SK-N-SH (cell line): ENCODE measurements around the gene APLP2. TPM values are rescaled to one million over a fixed set of nuclear protein-coding genes. Genes with fewer than 3 reads are reported as not detected.

ENCODE experiments used
- CTCF ChIA-PET: fragments of 300-600, 350-600 bp; formaldehyde crosslinking; extraction: SDS; loops from one replicate; lab custom pipeline; 2021; lab: Yijun Ruan, JAX
- POLR2A ChIA-PET: fragments of 350-600 bp; sonication (Branson Sonifier 250); formaldehyde crosslinking; extraction: SDS; loops from one replicate; lab custom pipeline; 2020; ENCODE audit warnings: antibody characterized with exemption, inconsistent platforms; lab: Yijun Ruan, JAX
- DNase-seq: peaks from one replicate; pipeline ENCODE4 v3.0.0; 2012
- H2AFZ ChIP-seq: fragments of 200-600 bp; sonication (generic); 2 replicates; pipeline ENCODE4 v1.8.1; 2016; ENCODE audit warnings: antibody characterized with exemption, mild to moderate bottlenecking, low read depth
- H3F3A ChIP-seq: fragments of 200-600 bp; sonication (generic); replicated peaks from 2 replicates; pipeline ENCODE3; 2016; ENCODE audit warnings: antibody characterized with exemption, mild to moderate bottlenecking; ENCODE audit not compliant: insufficient read depth
- H3K27ac ChIP-seq, 2 experiments: fragments of 200-500 bp in 1 of 2; fragments of 200-600 bp in 1 of 2; sonication (Bioruptor generic) in 1 of 2; sonication (generic), shearing (Covaris generic) in 1 of 2; 2 replicates each; pipeline versions ENCODE4 v1.5.1 to v1.6.1; 2014 to 2016; ENCODE audit warnings: low read depth in 2 of 2, inconsistent platforms in 1 of 2, low read length in 1 of 2, mild to moderate bottlenecking in 1 of 2, mixed read lengths in 1 of 2
- H3K27me3 ChIP-seq: fragments of 200-600 bp; sonication (generic), shearing (Covaris generic); 2 replicates; pipeline ENCODE4 v1.6.1; 2016; ENCODE audit warnings: mixed run types; ENCODE audit not compliant: insufficient read depth
- H3K36me3 ChIP-seq, 2 experiments: fragments of 200-500 bp in 1 of 2; fragments of 200-600 bp in 1 of 2; sonication (Bioruptor generic) in 1 of 2; sonication (generic) in 1 of 2; replicated peaks in 1 of 2; 2 replicates each; pipeline versions ENCODE3 to v1.5.1; 2014 to 2016; ENCODE audit warnings: low read length in 1 of 2, mild to moderate bottlenecking in 1 of 2; ENCODE audit not compliant: insufficient read depth in 2 of 2, control insufficient read depth in 1 of 2
- H3K4me1 ChIP-seq, 2 experiments: fragments of 200-500 bp in 1 of 2; fragments of 200-600 bp in 1 of 2; sonication (Bioruptor generic) in 1 of 2; sonication (generic), shearing (Covaris generic) in 1 of 2; 2 replicates each; pipeline versions ENCODE4 v1.5.1 to v1.6.1; 2014 to 2016; ENCODE audit warnings: low read depth in 1 of 2, low read length in 1 of 2, mixed run types in 1 of 2; ENCODE audit not compliant: insufficient read depth in 2 of 2, control insufficient read depth in 1 of 2
- H3K4me2 ChIP-seq: fragments of 200-600 bp; sonication (generic), shearing (Covaris generic); 2 replicates; pipeline ENCODE4 v1.6.1; 2017; ENCODE audit warnings: mixed run types
- H3K4me3 ChIP-seq, 2 experiments: fragments of 200-500 bp in 1 of 2; fragments of 200-600 bp in 1 of 2; sonication (Bioruptor generic) in 1 of 2; sonication (generic), shearing (Covaris generic) in 1 of 2; 2 replicates each; pipeline versions ENCODE4 v1.5.1 to v1.8.1; 2014 to 2016; ENCODE audit warnings: low read depth in 2 of 2, inconsistent platforms in 1 of 2, low read length in 1 of 2, mild to moderate bottlenecking in 1 of 2, mixed read lengths in 1 of 2, moderate library complexity in 1 of 2
- H3K79me2 ChIP-seq: fragments of 200-600 bp; sonication (generic); 2 replicates; pipeline ENCODE4 v1.8.1; 2017; ENCODE audit warnings: mild to moderate bottlenecking; ENCODE audit not compliant: insufficient read depth
- H3K9ac ChIP-seq: fragments of 200-600 bp; sonication (generic); 2 replicates; pipeline ENCODE4 v1.6.1; 2017; ENCODE audit warnings: mixed run types
- H3K9me2 ChIP-seq: fragments of 200-600 bp; sonication (generic); 2 replicates; pipeline ENCODE4 v1.6.1; 2017; ENCODE audit warnings: mixed run types
- H3K9me3 ChIP-seq: fragments of 200-600 bp; sonication (generic); 2 replicates; pipeline ENCODE4 v1.6.1; 2017; ENCODE audit warnings: mixed run types, mild to moderate bottlenecking, moderate library complexity
- H4K20me1 ChIP-seq: fragments of 200-600 bp; sonication (generic); 2 replicates; pipeline ENCODE4 v1.6.1; 2017; ENCODE audit warnings: mild to moderate bottlenecking, mixed run types; ENCODE audit not compliant: insufficient read depth
- CHD2 ChIP-seq: fragments of 150-350 bp; IDR thresholded peaks from 2 replicates; pipeline ENCODE4 v1.6.1; 2018; ENCODE audit warnings: low read length; ENCODE audit not compliant: partially characterized antibody
- ELF1 ChIP-seq: IDR thresholded peaks from 2 replicates; pipeline ENCODE4 v1.4.0; 2012
- EZH2phosphoT487 ChIP-seq: fragments of 200-600 bp; sonication (generic); IDR thresholded peaks from 2 replicates; pipeline ENCODE4 v1.6.1; 2017; ENCODE audit warnings: low read depth, mixed run types, mild to moderate bottlenecking, antibody characterized with exemption, moderate library complexity, borderline replicate concordance
- FOXJ3 ChIP-seq: sonication (generic); formaldehyde crosslinking; IDR thresholded peaks from 2 replicates; pipeline ENCODE4 v1.5.1; 2020; ENCODE audit warnings: mild to moderate bottlenecking, missing genetic modification reagents
- JUND ChIP-seq: IDR thresholded peaks from 2 replicates; pipeline ENCODE4 v1.4.0; 2012
- MAX ChIP-seq: IDR thresholded peaks from 2 replicates; pipeline ENCODE4 v1.4.0; 2012; ENCODE audit warnings: low read depth
- MEF2A ChIP-seq: IDR thresholded peaks from 2 replicates; pipeline ENCODE4 v1.4.0; 2012; ENCODE audit warnings: low read depth, borderline replicate concordance
- MXI1 ChIP-seq: IDR thresholded peaks from 2 replicates; pipeline ENCODE4 v1.6.1; 2012; ENCODE audit warnings: mild to moderate bottlenecking, low read depth, low read length, improper control_type of control experiment
- NFIC ChIP-seq: IDR thresholded peaks from 2 replicates; pipeline ENCODE4 v1.4.0; 2012; ENCODE audit warnings: borderline replicate concordance
- NRF1 ChIP-seq: IDR thresholded peaks from 2 replicates; pipeline ENCODE4 v1.6.1; 2012; ENCODE audit warnings: low read depth, mild to moderate bottlenecking, low read length
- RFX5 ChIP-seq: IDR thresholded peaks from 2 replicates; pipeline ENCODE4 v1.6.1; 2012; ENCODE audit warnings: mild to moderate bottlenecking, improper control_type of control experiment, low read length
- RXRA ChIP-seq: IDR thresholded peaks from 2 replicates; pipeline ENCODE4 v1.4.0; 2012; ENCODE audit warnings: low read depth, mild to moderate bottlenecking, borderline replicate concordance
- SMC3 ChIP-seq: IDR thresholded peaks from 2 replicates; pipeline ENCODE4 v1.6.1; 2012; ENCODE audit warnings: low read depth, low read length, improper control_type of control experiment
- USF2 ChIP-seq: fragments of 150-350 bp; IDR thresholded peaks from 2 replicates; pipeline ENCODE4 v1.6.1; 2017; ENCODE audit warnings: antibody characterized with exemption, low read length, low read depth, borderline replicate concordance
- WGBS: methylation state at CpG from one replicate; pipeline ENCODE4 v1.1.6; 2017; ENCODE audit warnings: low lambda C conversion rate; 5-methylcytosine and 5-hydroxymethylcytosine counted together
- polyA plus RNA-seq, 3 experiments: library from polyadenylated mRNA; depleted of rRNA; stranded (reverse); fragments of >200 nt; gene quantifications; 2 replicates each; pipeline ENCODE4 v1.2.3, GENCODE V29; 2012
- TF ChIP-seq, protein P1 (sequence below): IDR thresholded peaks from 2 replicates; pipeline ENCODE4 v1.4.0; 2012; ENCODE audit warnings: low read depth, borderline replicate concordance
- TF ChIP-seq, protein P2 (sequence below): IDR thresholded peaks from 2 replicates; pipeline ENCODE4; 2012
- TF ChIP-seq, protein P3 (sequence below): IDR thresholded peaks from 2 replicates; pipeline ENCODE4 v1.4.0; 2012; ENCODE audit warnings: low read depth, borderline replicate concordance

The APLP2 gene
- polyA plus RNA-seq, 1 of the 3 experiments (the other 2 are of a cell fraction) = 424 TPM

- ChIA-PET CTCF (interaction anchor here (1.8 kb wide), 1 partner anchor 19 kb away, joined by 6 read pairs; no protein-coding TSS in a partner anchor), POLR2A (no interaction called here)
- Histone ChIP-seq H3K27ac (no peak overlapping the region), H3K4me2 (no peak overlapping the region), H3F3A (no peaks in the 10 kb centered on the region), H3K79me2 (no peaks in the 10 kb centered on the region), H3K4me1 (peaks cover 0 to 3% of the 10 kb centered on the region in 2 experiments; a peak in 1 of 4 replicates), H3K36me3 (no peaks in the 10 kb centered on the region), H3K9me3 (no peaks in the 10 kb centered on the region), H3K9me2 (no peaks in the 10 kb centered on the region), H2AFZ (no peak overlapping the region), H4K20me1 (no peaks in the 10 kb centered on the region), H3K9ac (no peak overlapping the region), H3K27me3 (no peaks in the 10 kb centered on the region), H3K4me3 (no peak overlapping the region)
- TF ChIP-seq, protein P1, sequence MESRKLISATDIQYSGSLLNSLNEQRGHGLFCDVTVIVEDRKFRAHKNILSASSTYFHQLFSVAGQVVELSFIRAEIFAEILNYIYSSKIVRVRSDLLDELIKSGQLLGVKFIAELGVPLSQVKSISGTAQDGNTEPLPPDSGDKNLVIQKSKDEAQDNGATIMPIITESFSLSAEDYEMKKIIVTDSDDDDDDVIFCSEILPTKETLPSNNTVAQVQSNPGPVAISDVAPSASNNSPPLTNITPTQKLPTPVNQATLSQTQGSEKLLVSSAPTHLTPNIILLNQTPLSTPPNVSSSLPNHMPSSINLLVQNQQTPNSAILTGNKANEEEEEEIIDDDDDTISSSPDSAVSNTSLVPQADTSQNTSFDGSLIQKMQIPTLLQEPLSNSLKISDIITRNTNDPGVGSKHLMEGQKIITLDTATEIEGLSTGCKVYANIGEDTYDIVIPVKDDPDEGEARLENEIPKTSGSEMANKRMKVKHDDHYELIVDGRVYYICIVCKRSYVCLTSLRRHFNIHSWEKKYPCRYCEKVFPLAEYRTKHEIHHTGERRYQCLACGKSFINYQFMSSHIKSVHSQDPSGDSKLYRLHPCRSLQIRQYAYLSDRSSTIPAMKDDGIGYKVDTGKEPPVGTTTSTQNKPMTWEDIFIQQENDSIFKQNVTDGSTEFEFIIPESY = no peak
- 88% methylated on average over 10 of the region's 10 CpGs for WGBS
- DNase-seq = no peak
These were observed 108.1 kb downstream of the APLP2 start for GRCh38 chr11:130177782-130178181.

DNA sequence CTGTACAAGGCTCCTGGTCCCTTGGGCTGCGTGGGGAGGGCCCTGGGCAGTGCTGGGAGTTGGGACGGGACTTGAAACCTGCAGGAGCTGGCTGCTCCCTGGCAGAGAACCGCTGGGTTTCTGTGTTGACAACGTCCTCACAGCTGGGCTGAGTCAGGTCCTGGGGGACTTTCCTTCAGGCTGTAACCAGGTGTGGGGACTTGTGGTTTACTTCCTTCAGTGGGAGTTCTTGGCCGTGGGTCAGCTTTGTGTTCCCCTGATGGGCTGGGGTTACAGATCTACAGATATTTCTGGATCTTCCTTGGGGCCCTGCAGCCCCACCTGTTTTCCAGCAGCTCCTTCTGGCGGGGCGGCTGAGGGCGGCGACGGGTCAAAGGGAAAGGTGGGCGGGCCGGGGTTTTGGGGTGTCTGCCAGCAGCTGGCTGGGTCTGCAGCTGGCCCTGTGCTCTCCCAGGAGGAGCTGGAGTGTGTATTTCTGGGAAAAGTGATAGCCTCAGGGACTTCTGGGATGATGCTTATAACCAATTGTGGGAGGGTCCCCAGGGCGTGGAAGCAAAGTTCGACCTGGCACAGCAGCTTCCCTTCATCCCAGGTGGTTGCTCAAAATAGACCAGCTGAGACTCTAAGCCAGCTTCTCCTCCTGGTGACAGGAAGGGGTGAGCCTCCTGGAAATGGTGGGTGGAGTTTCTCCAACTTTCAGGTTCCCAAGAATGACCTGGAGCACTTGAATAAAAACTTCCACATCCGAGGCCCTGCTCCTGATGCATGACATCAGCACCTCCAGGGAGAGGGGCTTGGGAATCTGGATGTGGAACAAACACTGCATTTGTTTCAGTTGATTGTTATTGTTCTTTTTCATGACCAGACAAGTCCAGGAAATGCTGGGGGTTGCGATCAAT is 109.0 kb downstream of the APLP2 start:
- Histone ChIP-seq H3K79me2 (no peaks in the 10 kb centered on the region), H3K9ac (no peak overlapping the region), H3K27ac (no peak overlapping the region), H3K9me2 (no peaks in the 10 kb centered on the region), H3K4me1 (peaks cover 0 to 3% of the 10 kb centered on the region in 2 experiments; a peak in 1 of 4 replicates), H3K27me3 (no peaks in the 10 kb centered on the region), H3K9me3 (no peaks in the 10 kb centered on the region), H4K20me1 (no peaks in the 10 kb centered on the region), H2AFZ (no peak overlapping the region), H3K36me3 (no peaks in the 10 kb centered on the region), H3K4me3 (no peak overlapping the region), H3K4me2 (no peak overlapping the region), H3F3A (no peaks in the 10 kb centered on the region)
- DNase-seq = no peak
- 68% methylated on average over 12 of the region's 16 CpGs for WGBS
- ChIA-PET POLR2A (no interaction called here), CTCF (interaction anchor here (1.2 to 1.8 kb wide), 2 partner anchors 18 to 34 kb away, joined by 3 to 6 read pairs; no protein-coding TSS in a partner anchor)
- TF ChIP-seq MAX (no peak), NRF1 (no peak), MEF2A (no peak), JUND (no peak), EZH2phosphoT487 (no peak), FOXJ3 (CRISPR knock-in tag) (no peak), NFIC (no peak), MXI1 (no peak), SMC3 (no peak), USF2 (no peak), RFX5 (no peak), CHD2 (no peak), RXRA (no peak), ELF1 (no peak)
- TF ChIP-seq, protein P2, sequence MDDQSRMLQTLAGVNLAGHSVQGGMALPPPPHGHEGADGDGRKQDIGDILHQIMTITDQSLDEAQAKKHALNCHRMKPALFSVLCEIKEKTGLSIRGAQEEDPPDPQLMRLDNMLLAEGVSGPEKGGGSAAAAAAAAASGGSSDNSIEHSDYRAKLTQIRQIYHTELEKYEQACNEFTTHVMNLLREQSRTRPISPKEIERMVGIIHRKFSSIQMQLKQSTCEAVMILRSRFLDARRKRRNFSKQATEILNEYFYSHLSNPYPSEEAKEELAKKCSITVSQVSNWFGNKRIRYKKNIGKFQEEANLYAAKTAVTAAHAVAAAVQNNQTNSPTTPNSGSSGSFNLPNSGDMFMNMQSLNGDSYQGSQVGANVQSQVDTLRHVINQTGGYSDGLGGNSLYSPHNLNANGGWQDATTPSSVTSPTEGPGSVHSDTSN = no peak
- TF ChIP-seq, protein P3, sequence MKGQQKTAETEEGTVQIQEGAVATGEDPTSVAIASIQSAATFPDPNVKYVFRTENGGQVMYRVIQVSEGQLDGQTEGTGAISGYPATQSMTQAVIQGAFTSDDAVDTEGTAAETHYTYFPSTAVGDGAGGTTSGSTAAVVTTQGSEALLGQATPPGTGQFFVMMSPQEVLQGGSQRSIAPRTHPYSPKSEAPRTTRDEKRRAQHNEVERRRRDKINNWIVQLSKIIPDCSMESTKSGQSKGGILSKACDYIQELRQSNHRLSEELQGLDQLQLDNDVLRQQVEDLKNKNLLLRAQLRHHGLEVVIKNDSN = no peak
- TF ChIP-seq, protein P1 = no peak
